Mucosa of stomach (tissue), 1 donor: ENCODE measurements around the gene PRR15L.
"Not testable (repeated sequence)": the region's sequence is repeated elsewhere in the genome, so short reads cannot be mapped to it uniquely, and the experiment has no call there.

ENCODE experiments used
- H3K27me3 ChIP-seq: one replicate; pipeline ENCODE4 v1.7.0; 2013; ENCODE audit warnings: mild to moderate bottlenecking, low read length; ENCODE audit not compliant: control insufficient read depth, insufficient read depth
- H3K36me3 ChIP-seq: one replicate; pipeline ENCODE4 v1.7.0; 2013; ENCODE audit warnings: low read length; ENCODE audit not compliant: control insufficient read depth, insufficient read depth
- H3K4me1 ChIP-seq: one replicate; pipeline ENCODE4 v1.7.0; 2013; ENCODE audit warnings: mild to moderate bottlenecking, low read length; ENCODE audit not compliant: control insufficient read depth, insufficient read depth
- H3K4me3 ChIP-seq: one replicate; pipeline ENCODE4 v1.7.0; 2013; ENCODE audit warnings: low read length
- H3K9ac ChIP-seq: one replicate; pipeline ENCODE4 v1.7.0; 2013; ENCODE audit warnings: mild to moderate bottlenecking, low read length, moderate library complexity
- H3K9me3 ChIP-seq: one replicate; pipeline ENCODE4 v1.7.0; 2013; ENCODE audit warnings: mild to moderate bottlenecking, low read length, moderate library complexity; ENCODE audit not compliant: control insufficient read depth
- donor health status: Pancreatic carcinoma.

The PRR15L gene

GRCh38 chr17:47941246-47942095 is 16.2 kb downstream of the PRR15L start, which contains the start of gene PNPO:
Gene PNPO (plus strand): TSS chr17:47941571. CDS start chr17:47941676, 105 bp downstream.
- H3K4me3 ChIP-seq: peak within 1 kb of the TSS; percentile 28
- H3K36me3 ChIP-seq: peaks cover 1% of the 10 kb centered on the region
- no peaks in the 10 kb centered on the region for H3K9me3 ChIP-seq
- peak within 1 kb of the TSS; percentile 79 for H3K9ac ChIP-seq
- peaks cover 18% of the 10 kb centered on the region for H3K4me1 ChIP-seq
- no peaks in the 10 kb centered on the region for H3K27me3 ChIP-seq

GRCh38 chr17:47937941-47938340 is 19.7 kb downstream of the PRR15L start:
- Histone ChIP-seq H3K4me1 (peaks cover 18% of the 10 kb centered on the region), H3K9ac (no peak overlapping the region), H3K27me3 (no peaks in the 10 kb centered on the region), H3K36me3 (no peaks in the 10 kb centered on the region), H3K4me3 (no peak overlapping the region), H3K9me3 (no peaks in the 10 kb centered on the region)

- Histone ChIP-seq H3K27me3 (no peaks in the 10 kb centered on the region), H3K4me1 (peaks cover 8% of the 10 kb centered on the region)
Observed at GRCh38 chr17:47935961-47936360, 21.7 kb downstream of the PRR15L start.

GRCh38 chr17:47935468-47935867 is 22.2 kb downstream of the PRR15L start:
- H3K4me1 ChIP-seq, H3K9ac ChIP-seq, H3K4me3 ChIP-seq, H3K9me3 ChIP-seq, H3K27me3 ChIP-seq, H3K36me3 ChIP-seq: not testable (repeated sequence)

More at GRCh38 chr17:47935961-47936360, 21.7 kb downstream of the PRR15L start:
- H3K36me3 ChIP-seq: no peaks in the 10 kb centered on the region
- no peak overlapping the region for H3K9ac ChIP-seq
- no peaks in the 10 kb centered on the region for H3K9me3 ChIP-seq
- no peak overlapping the region for H3K4me3 ChIP-seq

GRCh38 chr17:47934856-47935255 is 22.8 kb downstream of the PRR15L start:
- Histone ChIP-seq H3K36me3 (no peaks in the 10 kb centered on the region), H3K4me1 (peaks cover 5% of the 10 kb centered on the region)

GRCh38 chr17:47931848-47932247 is 25.8 kb downstream of the PRR15L start:
- H3K4me3 ChIP-seq: no peak overlapping the region
- peaks cover 5% of the 10 kb centered on the region for H3K4me1 ChIP-seq
- no peaks in the 10 kb centered on the region for H3K36me3 ChIP-seq
- no peaks in the 10 kb centered on the region for H3K27me3 ChIP-seq
- H3K9me3 ChIP-seq: no peaks in the 10 kb centered on the region
- H3K9ac ChIP-seq: no peak overlapping the region

More at GRCh38 chr17:47934856-47935255, 22.8 kb downstream of the PRR15L start:
- Histone ChIP-seq H3K9me3 (no peaks in the 10 kb centered on the region), H3K27me3 (no peaks in the 10 kb centered on the region), H3K4me3 (no peak overlapping the region), H3K9ac (no peak overlapping the region)

- H3K9me3 ChIP-seq: no peaks in the 10 kb centered on the region
- no peaks in the 10 kb centered on the region for H3K36me3 ChIP-seq
- H3K4me3 ChIP-seq: no peak overlapping the region
- no peak overlapping the region for H3K9ac ChIP-seq
- H3K4me1 ChIP-seq: no peaks in the 10 kb centered on the region
- no peaks in the 10 kb centered on the region for H3K27me3 ChIP-seq
Observed at GRCh38 chr17:47929218-47930000, 28.3 kb downstream of the PRR15L start.

GRCh38 chr17:47928415-47928814 is 29.3 kb downstream of the PRR15L start:
- Histone ChIP-seq H3K9me3 (no peaks in the 10 kb centered on the region), H3K4me3 (no peak overlapping the region), H3K27me3 (no peaks in the 10 kb centered on the region), H3K4me1 (no peaks in the 10 kb centered on the region), H3K36me3 (peaks cover under 1% of the 10 kb centered on the region), H3K9ac (no peak overlapping the region)

GRCh38 chr17:47927821-47928400 is 29.8 kb downstream of the PRR15L start:
- Histone ChIP-seq H3K9ac (no peak overlapping the region), H3K4me3 (no peak overlapping the region), H3K4me1 (no peaks in the 10 kb centered on the region), H3K36me3 (peaks cover 5% of the 10 kb centered on the region), H3K27me3 (no peaks in the 10 kb centered on the region), H3K9me3 (no peaks in the 10 kb centered on the region)

- Histone ChIP-seq H3K27me3 (no peaks in the 10 kb centered on the region), H3K4me1 (no peaks in the 10 kb centered on the region), H3K9ac (no peak overlapping the region), H3K9me3 (no peaks in the 10 kb centered on the region), H3K4me3 (no peak overlapping the region), H3K36me3 (peaks cover 5% of the 10 kb centered on the region)
Observed at GRCh38 chr17:47925678-47925988, 32.0 kb downstream of the PRR15L start.

GRCh38 chr17:47924785-47925677 is 32.7 kb downstream of the PRR15L start:
- Histone ChIP-seq H3K4me1 (no peaks in the 10 kb centered on the region), H3K27me3 (no peaks in the 10 kb centered on the region), H3K36me3 (peaks cover 5% of the 10 kb centered on the region), H3K4me3 (no peak overlapping the region), H3K9ac (no peak overlapping the region), H3K9me3 (no peaks in the 10 kb centered on the region)
